Uterus (tissue), 4 donors: ENCODE measurements around the gene ABCB8. TPM values are rescaled to one million over a fixed set of nuclear protein-coding genes. Genes with fewer than 3 reads are reported as not detected.

Source experiments
- DNase-seq, 2 donors: peaks; one replicate each; pipeline ENCODE4 v3.0.0-alpha.2; 2019 to 2020
- H3K27ac ChIP-seq, 2 donors: fragments of 200-600 bp; sonication (generic); 1 replicate in 1 of 2; 2 replicates in 1 of 2; pipeline ENCODE4 v1.5.1; 2016 to 2018
- H3K27me3 ChIP-seq, 2 donors: fragments of 200-600 bp; sonication (generic); one replicate each; pipeline ENCODE4 v1.5.1; 2018 to 2019; ENCODE audit warnings: control low read depth in 1 of 2
- H3K36me3 ChIP-seq, 2 donors: fragments of 200-600 bp; sonication (generic); one replicate each; pipeline ENCODE4 v1.5.1; 2019; ENCODE audit warnings: control low read depth in 1 of 2
- H3K4me1 ChIP-seq, 2 donors: fragments of 200-600 bp; sonication (generic); one replicate each; pipeline ENCODE4 v1.5.1; 2018 to 2019; ENCODE audit warnings: control low read depth in 1 of 2
- H3K4me3 ChIP-seq, 2 donors: fragments of 200-600 bp; sonication (generic); 1 replicate in 1 of 2; 2 replicates in 1 of 2; pipeline ENCODE4 v1.5.1; 2018 to 2019; ENCODE audit warnings: mild to moderate bottlenecking in 1 of 2
- H3K9me3 ChIP-seq, 2 donors: fragments of 200-600 bp; sonication (generic); one replicate each; pipeline ENCODE4 v1.5.1; 2019; ENCODE audit warnings: control low read depth in 1 of 2
- POLR2A ChIP-seq, 2 donors: fragments of 450-650 bp; IDR thresholded peaks; one replicate each; pipeline ENCODE4 v1.6.1; 2016; ENCODE audit warnings: antibody characterized with exemption in 2 of 2, mild to moderate bottlenecking in 1 of 2, moderate library complexity in 1 of 2
- intact Hi-C: fragments of 100-400 bp; cut with DNase I; formaldehyde crosslinking; loops from one replicate; pipeline ENCODE4 v1.15.1; 2023; ENCODE audit warnings: low total_unique reads
- total RNA-seq, 4 donors: library from RNA; depleted of rRNA in 3 of 4; stranded (reverse); fragments of >200 nt in 3 of 4; gene quantifications; one replicate each; pipeline versions ENCODE4 v1.1.0 to v1.2.4, GENCODE V29; 2014 to 2023
- TF ChIP-seq, protein P1 (sequence below), 4 experiments: fragments of 200-600 bp in 2 of 4; fragments of 450-650 bp in 2 of 4; sonication (generic) in 2 of 4; IDR thresholded peaks; one replicate each; pipeline ENCODE4 v1.5.1; 2016 to 2019; ENCODE audit warnings: antibody characterized with exemption in 4 of 4, mild to moderate bottlenecking in 2 of 4, moderate library complexity in 1 of 4
- donor health status: DM: yes; HTN: yes; CAD: no.

The ABCB8 gene
- total RNA-seq, 4 donors from 2014 or later: 18.7 to 54.3 (median 26.0) TPM

DNA sequence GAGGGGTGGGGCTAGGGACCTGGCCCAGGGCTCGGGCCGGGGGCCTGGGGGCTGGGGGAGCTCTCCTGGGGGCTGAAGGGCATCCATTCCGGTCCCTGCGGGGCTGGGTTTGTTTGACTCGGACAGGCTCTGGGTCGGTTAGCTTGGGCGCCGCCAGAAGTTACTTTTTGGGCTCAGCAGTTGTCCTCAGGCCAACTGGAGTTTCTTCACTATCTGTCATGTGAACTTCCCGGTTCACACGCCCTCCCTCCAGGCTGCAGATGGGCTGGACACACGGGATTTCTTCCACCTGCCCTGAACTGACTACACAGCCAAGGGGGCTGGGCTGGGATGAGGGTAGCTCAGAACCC lies 34.9 kb downstream of the ABCB8 start:
- Histone ChIP-seq H3K4me3 (peak overlapping the region in 1 of 2 donors; percentile 24), H3K36me3 (no peaks in the 10 kb centered on the region), H3K27ac (peak overlapping the region; percentile 98 to 99), H3K27me3 (no peaks in the 10 kb centered on the region), H3K9me3 (no peaks in the 10 kb centered on the region), H3K4me1 (peaks cover 0 to 24% of the 10 kb centered on the region in 2 donors)
- no peak for TF ChIP-seq POLR2A (IDR thresholded peaks at IDR 0.05)
- TF ChIP-seq, protein P1, sequence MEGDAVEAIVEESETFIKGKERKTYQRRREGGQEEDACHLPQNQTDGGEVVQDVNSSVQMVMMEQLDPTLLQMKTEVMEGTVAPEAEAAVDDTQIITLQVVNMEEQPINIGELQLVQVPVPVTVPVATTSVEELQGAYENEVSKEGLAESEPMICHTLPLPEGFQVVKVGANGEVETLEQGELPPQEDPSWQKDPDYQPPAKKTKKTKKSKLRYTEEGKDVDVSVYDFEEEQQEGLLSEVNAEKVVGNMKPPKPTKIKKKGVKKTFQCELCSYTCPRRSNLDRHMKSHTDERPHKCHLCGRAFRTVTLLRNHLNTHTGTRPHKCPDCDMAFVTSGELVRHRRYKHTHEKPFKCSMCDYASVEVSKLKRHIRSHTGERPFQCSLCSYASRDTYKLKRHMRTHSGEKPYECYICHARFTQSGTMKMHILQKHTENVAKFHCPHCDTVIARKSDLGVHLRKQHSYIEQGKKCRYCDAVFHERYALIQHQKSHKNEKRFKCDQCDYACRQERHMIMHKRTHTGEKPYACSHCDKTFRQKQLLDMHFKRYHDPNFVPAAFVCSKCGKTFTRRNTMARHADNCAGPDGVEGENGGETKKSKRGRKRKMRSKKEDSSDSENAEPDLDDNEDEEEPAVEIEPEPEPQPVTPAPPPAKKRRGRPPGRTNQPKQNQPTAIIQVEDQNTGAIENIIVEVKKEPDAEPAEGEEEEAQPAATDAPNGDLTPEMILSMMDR (IDR thresholded peaks at IDR 0.05): no peak
- DNase-seq: peak; percentile 75 to 77
- intact Hi-C loops: no loop called here

DNA sequence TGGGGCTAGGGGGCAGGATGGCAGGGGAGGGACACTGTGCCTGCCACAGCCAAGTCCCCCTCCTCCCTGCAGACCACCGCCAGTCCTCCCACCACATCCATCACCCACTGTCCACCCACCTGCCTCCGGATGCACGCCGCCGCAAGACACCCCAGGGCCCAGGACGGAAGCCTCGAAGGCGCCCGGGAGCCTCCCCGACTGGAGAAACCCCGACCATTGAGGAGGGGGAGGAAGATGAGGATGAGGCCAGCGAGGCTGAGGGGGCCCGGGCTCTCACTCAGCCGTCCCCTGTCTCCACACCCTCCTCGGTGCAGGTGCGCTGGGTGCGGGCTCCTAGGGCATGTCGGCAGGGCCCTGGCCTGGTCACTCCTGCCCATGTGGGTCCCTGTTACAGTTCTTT lies 36.2 kb downstream of the ABCB8 start:
- peaks cover 0 to 24% of the 10 kb centered on the region in 2 donors for H3K4me1 ChIP-seq
- H3K9me3 ChIP-seq: no peaks in the 10 kb centered on the region
- DNase-seq: no peak
- no peak overlapping the region for H3K27ac ChIP-seq
- intact Hi-C loops: no loop called here
- H3K36me3 ChIP-seq: no peaks in the 10 kb centered on the region
- H3K27me3 ChIP-seq: no peaks in the 10 kb centered on the region
- no peak for TF ChIP-seq POLR2A (IDR thresholded peaks at IDR 0.05)
- TF ChIP-seq, protein P1 (IDR thresholded peaks at IDR 0.05): no peak
- H3K4me3 ChIP-seq: no peak overlapping the region

DNA sequence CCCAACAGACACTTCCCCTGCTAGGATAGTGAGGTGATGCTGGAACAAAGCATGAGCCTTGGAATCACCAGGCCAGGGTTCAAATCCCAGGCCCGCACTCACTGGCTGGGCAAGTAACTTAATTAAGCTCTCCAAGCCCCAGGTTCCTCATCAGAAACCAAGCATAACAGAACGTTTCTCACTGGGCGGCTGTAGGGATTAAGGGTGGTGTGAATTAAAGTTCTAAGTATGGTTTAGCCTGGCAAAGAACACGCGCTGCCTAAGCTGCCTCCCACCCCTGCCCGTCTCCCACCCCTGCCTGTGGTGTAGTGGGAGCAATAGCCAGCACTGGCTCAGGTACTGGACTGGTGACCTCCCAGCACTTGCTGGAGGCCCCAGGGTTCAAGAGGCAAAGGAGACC lies 36.7 kb downstream of the ABCB8 start:
- peaks cover 0 to 24% of the 10 kb centered on the region in 2 donors for H3K4me1 ChIP-seq
- intact Hi-C loops: no loop called here
- no peaks in the 10 kb centered on the region for H3K36me3 ChIP-seq
- no peak overlapping the region for H3K27ac ChIP-seq
- DNase-seq: no peak
- H3K27me3 ChIP-seq: no peaks in the 10 kb centered on the region
- H3K4me3 ChIP-seq: no peak overlapping the region
- H3K9me3 ChIP-seq: no peaks in the 10 kb centered on the region
- TF ChIP-seq POLR2A (IDR thresholded peaks at IDR 0.05): no peak

DNA sequence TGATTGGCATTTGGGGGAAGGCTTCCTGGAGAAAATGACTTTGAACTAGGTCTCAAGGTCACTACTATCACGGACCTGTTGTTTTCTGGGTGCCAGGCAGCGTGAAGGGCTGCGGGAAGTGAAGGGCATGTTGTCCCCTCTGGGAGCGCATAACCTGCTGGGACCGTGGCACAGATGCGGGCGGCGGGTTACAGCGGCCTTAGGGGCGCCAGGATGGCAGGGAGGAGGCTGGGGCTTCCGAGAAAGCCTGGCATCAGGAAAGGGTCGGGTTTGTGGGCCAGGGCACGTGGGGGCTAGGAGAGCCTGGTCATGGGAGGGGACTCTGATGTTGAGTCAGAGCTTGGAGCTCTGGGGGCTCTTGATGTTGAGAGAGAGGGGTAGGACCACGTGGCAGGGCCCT lies 37.3 kb downstream of the ABCB8 start:
- TF ChIP-seq, protein P1 (IDR thresholded peaks at IDR 0.05): no peak
- TF ChIP-seq POLR2A (IDR thresholded peaks at IDR 0.05): no peak
- Histone ChIP-seq H3K9me3 (no peaks in the 10 kb centered on the region), H3K27ac (no peak overlapping the region), H3K36me3 (no peaks in the 10 kb centered on the region), H3K4me1 (peaks cover 0 to 21% of the 10 kb centered on the region in 2 donors), H3K4me3 (no peak overlapping the region), H3K27me3 (no peaks in the 10 kb centered on the region)
- intact Hi-C loops: no loop called here
- no peak for DNase-seq

DNA sequence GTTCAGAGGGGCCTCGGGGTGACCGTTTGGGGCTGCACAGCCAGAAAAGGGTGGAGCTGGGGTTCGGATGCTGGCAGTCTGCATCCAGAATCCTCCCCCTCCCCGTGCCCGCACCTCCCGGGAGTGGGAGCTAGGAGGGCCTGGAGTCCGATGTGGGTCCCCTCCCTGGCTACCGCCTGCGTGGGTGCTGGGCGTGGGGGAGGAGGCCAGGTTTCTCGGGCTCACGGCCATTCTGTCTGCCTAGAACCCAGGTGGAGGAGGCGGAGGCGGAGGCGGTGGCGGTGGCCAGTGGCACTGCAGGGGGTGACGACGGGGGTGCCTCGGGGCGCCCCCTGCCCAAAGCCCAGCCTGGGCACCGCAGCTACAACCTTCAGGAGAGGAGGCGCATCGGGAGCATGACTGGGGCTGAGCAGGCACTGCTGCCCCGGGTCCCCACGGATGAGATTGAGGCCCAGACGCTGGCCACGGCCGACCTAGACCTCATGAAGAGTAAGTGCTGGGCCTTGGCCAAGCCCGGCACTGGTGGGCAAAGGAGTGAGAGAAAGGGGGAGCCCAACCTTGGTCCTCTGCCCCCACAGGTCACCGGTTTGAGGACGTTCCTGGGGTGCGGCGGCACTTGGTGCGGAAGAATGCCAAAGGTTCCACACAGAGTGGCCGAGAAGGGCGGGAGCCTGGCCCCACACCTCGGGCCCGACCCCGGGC lies 38.2 kb downstream of the ABCB8 start:
- DNase-seq: no peak
- Histone ChIP-seq H3K36me3 (no peaks in the 10 kb centered on the region), H3K4me1 (peaks cover 0 to 11% of the 10 kb centered on the region in 2 donors), H3K4me3 (no peak overlapping the region), H3K27ac (no peak overlapping the region), H3K27me3 (no peaks in the 10 kb centered on the region), H3K9me3 (no peaks in the 10 kb centered on the region)
- no peak for TF ChIP-seq POLR2A (IDR thresholded peaks at IDR 0.05)
- TF ChIP-seq, protein P1 (IDR thresholded peaks at IDR 0.05): no peak
- intact Hi-C loops: no loop called here
